Activated T-cell treated with anti-CD3 and anti-CD28 coated beads for 1 hour (primary cell): ENCODE measurements around the gene IMPDH2.
A peak's percentile ranks its signal among the peaks of the same experiment; 100 is the strongest.

Experiments
- DNase-seq: peaks from one replicate; pipeline ENCODE4 v3.0.0-alpha.2; 2020; ENCODE audit warnings: low read depth

IMPDH2 gene

GRCh38 chr3:49028673-49029562 lies at the start of gene IMPDH2:
IMPDH2 (minus strand) TSS chr3:49029398; CDS start chr3:49029350, 48 bp downstream.
- peak; percentile 87 for DNase-seq

- DNase-seq = no peak
Measured at GRCh38 chr3:49076646-49077045, 47.4 kb upstream of the IMPDH2 start.

GRCh38 chr3:49076116-49076515 lies 46.9 kb upstream of the IMPDH2 start:
- DNase-seq = no peak

- DNase-seq = no peak
Measured at GRCh38 chr3:49058011-49058410, 28.8 kb upstream of the IMPDH2 start.

- DNase-seq = no peak
Measured at GRCh38 chr3:49057268-49057667, 28.1 kb upstream of the IMPDH2 start.

- no peak for DNase-seq
Measured at GRCh38 chr3:49054344-49054862, 25.2 kb upstream of the IMPDH2 start.

- DNase-seq = no peak
Measured at GRCh38 chr3:49053543-49053942, 24.3 kb upstream of the IMPDH2 start.

GRCh38 chr3:49035281-49035680 lies 6.1 kb upstream of the IMPDH2 start:
- DNase-seq = no peak

- no peak for DNase-seq
Measured at GRCh38 chr3:49034650-49035049, 5.5 kb upstream of the IMPDH2 start.

GRCh38 chr3:49032646-49033304 lies 3.6 kb upstream of the IMPDH2 start:
- DNase-seq = no peak

GRCh38 chr3:49030321-49030720 lies 1.1 kb upstream of the IMPDH2 start:
- DNase-seq = no peak

- no peak for DNase-seq
Measured at GRCh38 chr3:49029563-49029884, 326 bp upstream of the IMPDH2 start.

- DNase-seq = no peak
Measured at GRCh38 chr3:49028298-49028672, 913 bp downstream of the IMPDH2 start.

GRCh38 chr3:49027634-49028033 lies 1.6 kb downstream of the IMPDH2 start:
- DNase-seq = no peak

GRCh38 chr3:49026536-49026935 lies 2.7 kb downstream of the IMPDH2 start:
- DNase-seq = no peak

GRCh38 chr3:49025793-49026520 lies 3.2 kb downstream of the IMPDH2 start:
- DNase-seq = no peak

- DNase-seq = no peak
Measured at GRCh38 chr3:49025005-49025792, 4.0 kb downstream of the IMPDH2 start.

- DNase-seq = no peak
Measured at GRCh38 chr3:49024449-49024848, 4.7 kb downstream of the IMPDH2 start.

- DNase-seq = no peak
Measured at GRCh38 chr3:49023775-49024174, 5.4 kb downstream of the IMPDH2 start.

- DNase-seq = no peak
Measured at GRCh38 chr3:49022688-49023171, 6.5 kb downstream of the IMPDH2 start.

GRCh38 chr3:49021813-49022687 lies 7.1 kb downstream of the IMPDH2 start, which contains the start of gene NDUFAF3:
NDUFAF3 (plus strand) TSS chr3:49022121; CDS start chr3:49022145, 24 bp downstream.
- DNase-seq = peak; percentile 86
